ENCODE data around the gene ZNF787.

DNA sequence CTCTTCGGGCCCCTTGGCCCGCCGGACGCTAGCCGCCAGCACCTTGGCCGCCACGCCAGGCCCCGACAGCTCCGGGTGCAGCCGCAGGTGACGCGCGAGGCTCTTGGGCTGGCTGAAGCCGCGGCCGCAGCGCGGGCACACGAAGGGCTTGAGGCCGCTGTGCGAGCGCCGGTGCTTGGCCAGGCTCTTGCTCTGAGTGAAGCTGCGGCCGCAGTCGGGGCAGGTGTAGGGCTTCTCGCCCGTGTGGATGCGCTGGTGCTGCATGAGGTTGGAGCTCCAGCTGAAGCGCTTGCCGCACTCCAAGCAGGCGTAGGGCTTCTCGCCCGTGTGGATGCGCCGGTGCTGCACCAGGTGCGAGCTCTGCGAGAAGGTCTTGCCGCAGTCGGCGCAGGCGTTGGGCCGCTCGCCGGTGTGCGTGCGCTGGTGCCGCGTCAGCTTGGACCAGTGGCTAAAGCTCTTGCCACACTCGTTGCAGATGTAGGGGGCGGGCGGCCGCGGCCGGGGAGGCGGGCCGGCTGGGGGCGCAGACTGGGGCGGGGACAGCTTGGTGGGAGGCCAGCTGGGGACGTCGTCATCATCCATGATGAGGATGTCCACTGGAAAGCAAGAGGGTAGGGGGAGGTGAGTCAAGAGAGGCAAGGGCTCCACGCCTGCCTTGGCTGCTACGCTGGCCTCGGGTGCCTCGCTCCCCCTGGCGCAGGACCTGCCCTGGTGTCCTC lies 32.4 kb downstream of the ZNF787 start:
- TF ChIP-seq CTCF (IDR thresholded peaks at IDR 0.05; ENCODE audit: low read length) (no peak), EZH2 (IDR thresholded peaks at IDR 0.05; ENCODE audit: borderline replicate concordance, low read length) (no peak)

Data from OCI-LY1 (cell line).